Measurements from ENCODE around the gene FLT3LG.

Gene FLT3LG

DNA sequence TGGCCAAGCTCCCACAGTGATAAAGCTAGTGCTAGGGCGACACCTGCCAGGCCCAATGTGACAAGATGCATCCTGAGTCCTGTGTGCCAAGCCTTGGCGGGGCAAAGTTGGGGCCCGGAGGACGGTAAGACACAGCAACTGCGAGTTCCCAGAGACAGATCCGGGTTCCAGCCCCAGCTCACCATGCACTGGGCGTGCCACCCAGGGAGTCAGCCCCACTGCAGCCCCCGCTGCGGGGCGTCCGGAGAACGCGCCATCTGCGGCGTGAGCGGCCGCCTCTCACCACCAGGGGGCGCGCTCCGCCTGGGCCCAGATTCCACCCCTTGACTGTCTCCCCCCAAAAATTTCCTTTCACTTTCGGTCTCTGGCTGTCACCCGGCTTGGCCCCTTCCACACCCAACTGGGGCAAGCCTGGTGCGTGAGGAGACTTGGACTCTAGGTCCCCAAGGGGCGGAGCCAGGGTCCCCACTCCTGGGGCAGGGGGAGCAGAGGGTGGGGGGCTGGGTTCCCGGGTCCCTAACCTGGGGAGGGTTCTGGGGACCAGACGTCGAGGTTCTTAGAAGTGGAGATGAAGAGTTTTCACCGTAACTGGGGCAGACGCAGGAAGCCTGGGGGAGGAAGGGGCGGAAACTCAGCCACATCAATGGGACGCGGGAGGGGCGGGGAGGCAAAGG, at the start of gene FLT3LG:
Gene FLT3LG, plus strand, starts transcription at position 348 of the 674 bp plus-strand sequence. CDS start 425 bp downstream, outside the sequence.
- no peak for DNase-seq (ENCODE audit: low read depth)

- no peak for DNase-seq (ENCODE audit: low read depth)
These were observed 48.8 kb upstream of the FLT3LG start, which contains the start of gene GFY for GRCh38 chr19:49425178-49425577. GFY (plus strand) TSS chr19:49425388; CDS start chr19:49426431, 1,043 bp downstream.

GRCh38 chr19:49425922-49426592, 48.0 kb upstream of the FLT3LG start:
- no peak for DNase-seq (ENCODE audit: low read depth)

- DNase-seq (ENCODE audit: low read depth) = no peak
These were observed 46.7 kb upstream of the FLT3LG start for GRCh38 chr19:49427339-49427738.

- no peak for DNase-seq (ENCODE audit: low read depth)
These were observed 46.0 kb upstream of the FLT3LG start for GRCh38 chr19:49427855-49428546.

- no peak for DNase-seq (ENCODE audit: low read depth)
These were observed 45.2 kb upstream of the FLT3LG start for GRCh38 chr19:49428547-49429451.

- DNase-seq (ENCODE audit: low read depth) = no peak
These were observed 43.8 kb upstream of the FLT3LG start for GRCh38 chr19:49430172-49430677.

GRCh38 chr19:49430678-49431329, 43.2 kb upstream of the FLT3LG start:
- DNase-seq (ENCODE audit: low read depth) = no peak

DNA sequence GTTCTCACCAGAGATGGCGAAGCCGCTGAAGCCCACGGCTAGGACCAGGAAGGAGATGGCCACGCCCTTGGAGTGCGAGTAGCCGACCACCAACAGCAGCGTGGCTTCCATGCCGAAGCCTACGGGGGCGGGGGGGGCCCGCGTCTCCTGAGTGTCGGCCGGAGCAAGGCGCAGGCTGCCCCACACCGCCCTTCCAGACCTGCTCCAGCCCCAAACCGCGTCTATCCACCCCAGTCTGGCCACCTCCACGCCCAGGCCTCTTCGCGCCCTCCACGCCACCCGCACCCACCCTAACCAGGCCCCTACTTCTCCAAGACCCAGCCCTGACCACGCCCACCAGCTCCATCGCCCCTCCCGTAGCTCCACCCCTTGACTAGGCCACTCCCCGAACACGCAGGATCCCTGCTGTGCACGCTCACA, 42.7 kb upstream of the FLT3LG start:
- DNase-seq (ENCODE audit: low read depth) = no peak

DNA sequence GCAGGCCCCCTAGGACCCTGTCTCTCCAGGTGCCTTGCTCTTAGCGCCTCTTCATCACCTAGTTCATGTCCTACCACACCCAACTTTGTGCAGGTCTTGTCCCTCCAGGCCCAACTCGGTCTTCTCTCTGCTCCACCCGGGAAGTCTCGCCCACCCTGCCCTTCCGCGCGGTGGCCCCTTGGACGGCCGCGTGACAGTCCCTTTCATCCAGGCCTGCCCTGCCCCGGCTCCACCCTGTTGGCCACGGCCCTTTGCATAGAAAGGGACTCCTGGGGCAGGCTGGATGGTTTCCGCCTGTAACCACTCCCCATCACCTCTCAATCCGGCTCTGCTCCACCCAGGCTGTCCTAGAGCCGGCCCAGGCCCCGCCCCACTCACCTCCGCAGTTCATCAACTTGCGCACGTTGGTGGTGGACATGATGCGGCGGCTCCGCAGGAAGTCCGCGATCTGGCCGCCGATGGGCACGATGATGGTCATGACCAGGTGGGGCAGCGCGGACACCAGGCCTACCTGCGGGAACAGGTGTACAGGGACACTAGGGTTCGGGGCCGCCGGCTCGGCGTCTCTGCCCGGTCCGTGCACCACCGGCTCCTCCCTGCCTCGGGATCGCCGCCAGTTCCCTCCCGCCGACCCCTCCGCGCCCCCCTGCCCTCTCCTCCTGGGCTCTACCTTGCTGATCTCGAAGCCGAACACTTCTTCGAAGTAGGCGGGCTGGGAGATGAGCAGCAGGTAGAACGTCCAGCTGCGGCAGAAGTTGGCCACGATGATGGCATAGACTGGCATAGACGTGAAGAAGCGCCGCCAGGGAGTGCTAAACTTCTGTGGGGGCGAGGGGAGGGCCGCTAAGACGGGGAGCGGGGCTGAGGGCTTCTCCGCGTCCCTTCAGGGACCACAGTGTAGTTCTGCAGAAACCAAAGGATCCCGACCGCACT, 41.6 kb upstream of the FLT3LG start:
- DNase-seq (ENCODE audit: low read depth) = no peak

DNA sequence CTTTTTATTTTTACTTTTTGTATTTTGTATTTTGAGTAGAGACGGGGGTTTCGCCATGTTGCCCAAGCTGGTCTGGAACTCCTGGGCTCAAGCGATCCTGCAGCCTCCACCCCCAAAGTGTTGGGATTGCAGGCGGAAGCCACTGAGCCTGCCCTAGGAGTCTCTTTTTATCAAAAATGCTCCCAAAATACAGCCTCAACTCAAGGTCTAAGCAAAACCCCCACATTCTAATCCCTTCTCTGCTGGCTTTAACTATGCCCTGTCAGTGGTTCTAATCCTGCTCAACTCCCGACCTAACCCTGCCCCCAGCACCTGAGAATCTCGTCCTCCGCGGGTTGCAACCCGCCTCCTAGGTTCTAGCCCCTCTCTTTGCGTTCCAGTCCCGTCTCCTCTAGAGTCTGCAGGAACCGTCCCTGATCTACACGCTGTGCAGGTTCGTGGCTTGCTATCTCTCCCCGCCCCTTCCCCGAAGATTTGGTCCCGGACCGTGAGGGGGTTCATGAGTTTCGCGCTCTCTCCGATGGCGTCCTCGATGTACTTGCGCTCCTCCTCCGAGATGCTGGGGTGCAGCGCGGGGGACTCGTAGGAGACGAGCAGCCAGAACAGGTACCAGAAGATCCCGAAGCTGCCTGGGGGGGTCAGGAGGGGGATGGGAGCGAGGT, 40.6 kb upstream of the FLT3LG start:
- DNase-seq (ENCODE audit: low read depth) = no peak

GRCh38 chr19:49434907-49435583, 39.0 kb upstream of the FLT3LG start:
- DNase-seq (ENCODE audit: low read depth) = no peak

DNA sequence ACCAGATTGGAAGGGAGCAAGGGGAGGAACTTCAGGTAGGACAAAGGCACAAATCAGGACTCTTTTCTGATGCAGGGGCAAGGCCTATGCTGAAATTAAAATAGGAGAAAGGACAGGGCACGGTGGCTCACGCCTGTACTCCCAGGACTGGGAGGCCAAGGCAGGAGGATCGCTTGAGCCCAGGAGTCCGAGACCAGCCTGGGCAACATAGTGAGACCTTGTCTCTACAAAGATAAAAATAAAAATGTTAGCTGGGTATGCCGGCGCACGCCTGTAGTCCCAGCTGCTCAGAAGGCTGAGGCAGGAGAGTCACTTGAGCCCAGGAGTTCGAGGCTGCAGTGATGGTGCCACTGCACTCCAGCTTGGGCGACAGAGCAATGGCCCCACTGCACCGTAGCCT, 38.3 kb upstream of the FLT3LG start:
- DNase-seq (ENCODE audit: low read depth) = no peak

DNA sequence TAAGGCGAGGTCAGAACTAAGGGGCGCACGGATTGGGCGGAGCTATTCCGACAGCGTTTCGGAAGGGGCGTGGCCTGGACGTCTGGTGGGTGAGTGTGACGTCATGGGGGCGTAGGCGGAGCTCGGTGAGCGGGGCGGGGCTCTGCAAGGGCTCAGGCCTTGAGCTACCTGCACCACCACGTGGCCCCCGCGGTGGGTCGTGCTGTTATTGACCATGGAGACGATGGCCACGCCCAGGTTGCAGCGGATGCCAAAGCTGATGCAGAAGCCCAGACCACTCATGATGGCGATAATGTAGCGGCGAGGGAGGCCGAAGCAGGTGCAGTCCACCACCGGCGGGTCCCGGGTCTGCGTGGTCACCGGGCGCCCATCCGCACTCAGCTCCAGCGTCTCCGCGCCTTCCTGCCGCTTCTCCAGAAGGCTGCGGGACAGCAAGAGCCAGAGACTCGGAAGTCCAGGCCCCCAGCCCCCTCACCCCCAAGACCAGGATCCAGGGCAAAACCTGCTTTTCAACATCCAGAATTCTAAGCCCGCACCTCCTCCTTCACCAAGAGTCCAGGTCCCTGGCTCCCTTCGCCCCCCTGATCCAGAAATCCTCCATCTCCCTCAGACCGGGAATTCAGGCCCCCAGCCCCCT, 37.5 kb upstream of the FLT3LG start:
- no peak for DNase-seq (ENCODE audit: low read depth)

GRCh38 chr19:49437231-49437630, 36.8 kb upstream of the FLT3LG start:
- DNase-seq (ENCODE audit: low read depth) = no peak

DNA sequence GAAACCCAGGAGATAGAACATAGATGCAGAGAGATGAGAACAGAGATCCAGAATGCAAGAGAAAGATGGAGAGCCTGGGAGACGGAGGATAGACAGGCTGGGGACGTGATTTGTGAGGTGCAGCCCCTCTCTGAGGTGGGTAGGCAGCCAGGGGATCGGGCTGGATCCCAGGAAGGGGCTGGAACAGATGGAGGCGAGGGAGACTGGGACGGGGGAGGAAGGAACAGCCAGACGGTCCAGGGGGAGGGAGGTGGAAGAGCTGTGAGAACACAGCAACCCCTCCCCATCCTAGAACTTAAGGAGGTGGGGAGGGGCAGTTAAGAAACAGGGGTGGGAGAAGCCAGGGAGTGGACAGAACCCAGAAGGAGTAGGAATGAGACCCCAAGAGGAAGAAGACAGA, 35.8 kb upstream of the FLT3LG start:
- DNase-seq (ENCODE audit: low read depth) = no peak

- no peak for DNase-seq (ENCODE audit: low read depth)
These were observed 34.2 kb upstream of the FLT3LG start for GRCh38 chr19:49439836-49440235.

- no peak for DNase-seq (ENCODE audit: low read depth)
These were observed 33.4 kb upstream of the FLT3LG start for GRCh38 chr19:49440439-49441209.
